ENCODE measurements around the gene MRE11.

GRCh38 chr11:94398101-94398500 lies 95.5 kb downstream of the MRE11 start:
- TF ChIP-seq GATA2 (IDR thresholded peaks at IDR 0.05; ENCODE audit: low read depth, low read length) (no peak), GATA3 (IDR thresholded peaks at IDR 0.05; ENCODE audit: low read depth, low read length) (no peak)

All from SH-SY5Y (cell line).